VCaP (cell line): ENCODE measurements around the gene MAGEA1.

Experiments used
- H3K27ac ChIP-seq: fragments of 450-650 bp; 2 replicates; pipeline ENCODE4 v1.5.1; 2017
- TF ChIP-seq, protein P1 (sequence below): fragments of 450-650 bp; conservative IDR thresholded peaks from 2 replicates; pipeline ENCODE4 v1.5.1; 2017; ENCODE audit warnings: mild to moderate bottlenecking, moderate library complexity

Gene MAGEA1

DNA sequence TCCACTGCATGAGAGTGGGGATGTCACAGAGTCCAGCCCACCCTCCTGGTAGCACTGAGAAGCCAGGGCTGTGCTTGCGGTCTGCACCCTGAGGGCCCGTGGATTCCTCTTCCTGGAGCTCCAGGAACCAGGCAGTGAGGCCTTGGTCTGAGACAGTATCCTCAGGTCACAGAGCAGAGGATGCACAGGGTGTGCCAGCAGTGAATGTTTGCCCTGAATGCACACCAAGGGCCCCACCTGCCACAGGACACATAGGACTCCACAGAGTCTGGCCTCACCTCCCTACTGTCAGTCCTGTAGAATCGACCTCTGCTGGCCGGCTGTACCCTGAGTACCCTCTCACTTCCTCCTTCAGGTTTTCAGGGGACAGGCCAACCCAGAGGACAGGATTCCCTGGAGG, 2.7 kb downstream of the MAGEA1 start:
- no peak overlapping the region for H3K27ac ChIP-seq
- TF ChIP-seq, protein P1, sequence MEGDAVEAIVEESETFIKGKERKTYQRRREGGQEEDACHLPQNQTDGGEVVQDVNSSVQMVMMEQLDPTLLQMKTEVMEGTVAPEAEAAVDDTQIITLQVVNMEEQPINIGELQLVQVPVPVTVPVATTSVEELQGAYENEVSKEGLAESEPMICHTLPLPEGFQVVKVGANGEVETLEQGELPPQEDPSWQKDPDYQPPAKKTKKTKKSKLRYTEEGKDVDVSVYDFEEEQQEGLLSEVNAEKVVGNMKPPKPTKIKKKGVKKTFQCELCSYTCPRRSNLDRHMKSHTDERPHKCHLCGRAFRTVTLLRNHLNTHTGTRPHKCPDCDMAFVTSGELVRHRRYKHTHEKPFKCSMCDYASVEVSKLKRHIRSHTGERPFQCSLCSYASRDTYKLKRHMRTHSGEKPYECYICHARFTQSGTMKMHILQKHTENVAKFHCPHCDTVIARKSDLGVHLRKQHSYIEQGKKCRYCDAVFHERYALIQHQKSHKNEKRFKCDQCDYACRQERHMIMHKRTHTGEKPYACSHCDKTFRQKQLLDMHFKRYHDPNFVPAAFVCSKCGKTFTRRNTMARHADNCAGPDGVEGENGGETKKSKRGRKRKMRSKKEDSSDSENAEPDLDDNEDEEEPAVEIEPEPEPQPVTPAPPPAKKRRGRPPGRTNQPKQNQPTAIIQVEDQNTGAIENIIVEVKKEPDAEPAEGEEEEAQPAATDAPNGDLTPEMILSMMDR, result no peak

DNA sequence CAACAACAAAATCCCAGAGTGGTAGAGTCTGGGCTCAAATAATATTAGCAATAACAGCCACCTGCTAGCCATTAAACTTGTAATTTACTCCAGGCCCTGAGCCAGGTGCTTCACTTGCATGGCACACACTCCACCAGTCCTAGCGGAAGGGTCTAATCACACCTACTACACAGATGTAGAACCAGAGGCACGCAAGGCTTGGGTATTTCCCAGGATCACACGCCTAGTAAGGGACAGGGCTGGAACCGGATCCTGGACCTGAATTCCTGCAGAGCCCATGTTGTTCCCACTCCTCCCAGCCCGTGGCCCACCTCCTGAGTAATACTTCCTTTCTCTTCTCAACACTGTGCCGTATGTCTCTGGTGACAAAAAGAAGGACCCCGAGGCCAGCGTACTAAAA, 5.7 kb downstream of the MAGEA1 start:
- TF ChIP-seq, protein P1, result no peak
- H3K27ac ChIP-seq, result no peak overlapping the region

DNA sequence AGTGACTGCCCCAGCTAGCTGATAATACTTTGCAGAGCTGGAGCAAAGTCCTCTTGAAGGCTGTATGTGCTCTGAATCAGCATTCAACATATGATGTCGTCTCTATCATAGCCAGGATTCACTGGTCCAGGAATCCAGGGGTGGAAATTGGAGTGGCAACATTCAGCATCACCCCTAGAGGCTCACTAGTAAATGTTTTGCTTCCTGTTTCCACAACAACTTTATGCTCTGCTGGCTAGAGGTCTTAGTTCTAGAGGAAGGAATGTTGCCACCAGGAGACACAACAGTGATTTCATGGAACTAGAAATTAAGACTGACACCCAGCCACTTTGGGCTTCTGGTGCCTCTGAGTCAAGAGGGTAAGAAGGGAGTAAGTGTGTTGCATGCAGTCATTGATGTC, 11.3 kb downstream of the MAGEA1 start:
- no peak overlapping the region for H3K27ac ChIP-seq
- TF ChIP-seq, protein P1, result no peak

DNA sequence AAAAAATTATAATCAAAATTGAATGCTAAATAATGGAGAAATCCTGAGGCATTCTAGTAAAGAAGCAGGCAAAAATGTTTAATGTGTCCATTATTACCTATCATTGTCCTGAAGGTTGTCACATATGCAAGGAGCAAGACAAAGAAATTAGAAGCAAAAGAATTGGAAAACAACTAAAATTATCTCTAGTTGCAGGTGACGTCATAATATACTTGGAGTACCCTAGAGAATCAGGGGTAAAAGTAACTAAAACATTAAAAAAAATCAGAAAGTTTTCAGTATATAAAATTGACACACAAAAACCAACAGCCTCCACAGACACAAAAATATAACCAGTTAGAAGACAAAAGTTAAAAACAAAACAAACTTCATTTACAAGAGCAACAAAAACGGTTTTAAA, 21.4 kb downstream of the MAGEA1 start:
- H3K27ac ChIP-seq, result no peak overlapping the region

DNA sequence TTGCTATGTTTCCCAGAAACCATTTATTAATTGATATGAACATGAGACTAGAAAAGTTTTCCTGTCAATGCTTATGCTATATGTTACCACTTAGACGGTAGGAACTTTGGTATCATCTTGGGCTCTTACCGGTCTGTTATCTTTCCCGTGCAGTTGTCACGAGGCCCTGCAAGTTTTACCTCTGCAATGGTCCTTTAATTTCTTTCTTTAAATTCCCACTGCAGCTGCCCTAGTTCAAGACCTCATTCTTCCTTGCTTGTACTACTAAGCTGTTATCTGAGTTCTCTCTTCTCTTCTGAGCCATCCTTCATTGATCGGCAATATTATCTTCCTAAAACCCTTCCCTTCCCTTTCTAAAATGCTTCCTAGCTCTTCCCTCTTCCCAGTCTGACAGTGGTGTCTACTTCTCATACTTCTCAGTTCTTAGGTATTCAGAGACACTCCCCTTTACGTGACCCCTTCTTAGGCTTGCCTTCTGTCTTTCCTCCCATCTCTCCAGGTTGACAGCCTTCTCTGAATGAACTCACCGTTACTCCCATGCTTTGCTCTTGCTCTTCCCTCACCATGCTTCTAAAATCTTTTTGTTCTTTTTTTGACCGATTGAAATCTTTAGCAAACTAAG, 27.5 kb downstream of the MAGEA1 start:
- TF ChIP-seq, protein P1, result no peak
- H3K27ac ChIP-seq, result no peak overlapping the region

More for the DNA sequence above, 21.4 kb downstream of the MAGEA1 start:
- TF ChIP-seq, protein P1, result no peak

DNA sequence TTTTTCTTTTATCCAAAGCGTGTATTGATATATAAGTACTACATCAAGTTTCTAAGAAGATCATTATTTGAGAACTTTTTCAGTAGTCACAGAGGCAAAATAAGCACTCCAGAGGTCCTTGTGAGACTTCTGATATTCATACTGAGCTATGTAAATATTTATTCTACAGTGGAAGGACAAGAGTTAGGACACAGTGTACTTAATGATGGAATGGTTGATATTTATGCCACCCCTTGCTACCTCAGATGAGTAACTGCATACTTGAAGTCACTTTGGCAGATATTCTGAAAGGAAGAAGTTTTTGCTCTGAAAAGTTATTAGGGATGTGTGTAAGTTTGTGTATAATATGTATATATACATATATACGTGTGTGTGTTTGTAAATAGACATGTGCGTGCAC, 30.3 kb downstream of the MAGEA1 start:
- TF ChIP-seq, protein P1, result no peak
- peak overlapping the region; percentile 31; the same call in 1 of the 2 replicates for H3K27ac ChIP-seq

DNA sequence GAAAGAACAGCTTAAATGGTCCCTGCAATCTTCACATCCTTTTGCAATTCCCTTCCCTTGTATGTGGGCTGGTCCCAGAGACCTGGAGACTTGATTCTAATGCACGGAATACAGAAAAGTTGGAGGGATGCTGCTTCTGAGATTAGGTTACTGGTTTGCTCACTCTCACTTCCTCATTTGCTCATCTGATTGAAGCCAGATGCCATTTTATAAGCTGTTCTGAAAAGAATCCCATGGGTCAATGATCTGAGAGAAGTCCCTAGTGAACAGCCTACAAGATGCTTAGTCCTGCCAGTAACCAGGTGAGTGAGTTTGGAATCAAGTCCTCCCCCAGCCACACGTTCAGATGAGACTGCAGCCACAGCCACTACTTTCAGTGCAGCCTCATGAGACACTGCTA, 35.9 kb downstream of the MAGEA1 start:
- H3K27ac ChIP-seq, result no peak overlapping the region
- TF ChIP-seq, protein P1, result no peak
